Umbilical cord (tissue), 2 donors: ENCODE results near the gene TLK2. TPM values are rescaled to one million over a fixed set of nuclear protein-coding genes. Genes with fewer than 3 reads are reported as not detected.

Source experiments
- DNase-seq: peaks from one replicate; pipeline ENCODE4 v3.0.0-alpha.2; 2015; ENCODE audit warnings: low spot score
- total RNA-seq: library from RNA; depleted of rRNA; stranded (reverse); fragments of >200 nt; gene quantifications from one replicate; pipeline ENCODE4 v1.2.3, GENCODE V29; 2014; ENCODE audit warnings: low replicate concordance; ENCODE audit not compliant: insufficient read depth

The TLK2 gene
- total RNA-seq, 1 donor from 2014 or later = 56.3 TPM

GRCh38 chr17:62653826-62654761 lies 175.5 kb downstream of the TLK2 start:
- peak; percentile 91 for DNase-seq

DNA sequence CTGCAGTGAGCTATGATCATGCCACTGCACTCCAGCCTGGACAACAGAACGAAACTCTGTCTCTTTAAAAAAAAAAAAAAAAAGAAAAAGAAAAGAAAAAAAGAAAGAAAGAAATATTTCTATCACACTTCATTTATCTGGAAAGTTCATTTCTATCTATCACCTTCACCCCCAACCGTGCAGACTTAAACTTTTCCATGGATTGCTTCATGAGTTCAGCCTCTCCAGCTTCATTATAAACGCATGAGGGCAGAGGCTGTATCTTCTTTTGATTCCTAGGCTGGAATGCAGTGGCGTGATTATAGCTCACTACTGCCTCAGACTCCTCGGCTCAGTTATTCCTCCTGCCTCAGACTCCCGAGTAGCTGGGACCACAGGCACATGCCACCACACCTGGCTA lies 177.0 kb downstream of the TLK2 start:
- DNase-seq = no peak

- DNase-seq = no peak
Measured at GRCh38 chr17:62656446-62656845, 177.8 kb downstream of the TLK2 start.

DNA sequence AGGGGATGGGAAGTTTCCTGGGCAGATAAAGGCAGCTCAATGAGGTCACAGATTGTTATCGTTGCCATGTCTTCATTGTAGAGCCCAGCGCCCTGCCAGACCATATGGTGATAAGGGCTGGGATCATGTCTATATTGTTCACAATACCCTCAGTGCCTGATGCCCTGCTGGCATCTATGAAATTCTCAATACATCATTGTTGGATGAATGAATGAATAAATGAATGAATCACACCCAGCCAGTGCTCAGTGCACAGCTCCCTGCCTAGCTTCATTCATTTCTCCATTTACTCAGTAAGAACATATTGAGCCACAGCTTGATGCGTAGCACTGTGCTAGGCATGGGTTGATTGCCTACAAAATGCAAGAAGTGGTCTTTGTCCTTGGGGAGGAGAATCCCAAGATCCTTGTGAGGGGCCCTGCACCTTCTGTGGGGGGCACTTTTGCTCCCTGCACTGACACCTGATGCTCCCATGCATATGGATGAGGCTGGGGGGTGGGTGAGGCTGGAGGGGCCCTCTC lies 178.6 kb downstream of the TLK2 start:
- DNase-seq = no peak

GRCh38 chr17:62657690-62658089 lies 179.1 kb downstream of the TLK2 start:
- DNase-seq = no peak

- no peak for DNase-seq
Measured at GRCh38 chr17:62658136-62658920, 179.7 kb downstream of the TLK2 start.

DNA sequence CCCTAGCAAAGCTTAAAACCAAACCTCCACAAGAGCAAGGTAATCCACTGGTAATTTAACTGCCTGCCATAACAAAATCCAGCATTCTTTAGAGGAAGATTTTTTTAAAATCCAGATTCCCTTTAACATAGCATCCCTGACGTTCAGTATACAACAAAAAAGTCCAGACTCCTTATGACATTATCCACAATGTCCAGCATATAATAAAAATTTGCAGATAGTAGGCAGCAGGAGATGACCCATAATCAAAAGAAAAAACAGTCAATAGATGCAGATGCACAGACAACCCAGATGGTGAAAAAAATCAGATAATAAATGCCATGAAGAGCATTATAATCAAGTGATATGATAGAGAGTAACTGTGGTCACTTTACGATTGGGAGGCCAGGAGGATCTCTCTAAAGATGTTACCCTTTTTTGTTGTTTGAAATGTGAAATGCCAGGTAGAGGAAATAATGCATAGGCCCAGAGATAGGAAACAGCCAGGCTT lies 182.0 kb downstream of the TLK2 start:
- DNase-seq = no peak

- DNase-seq = no peak
Measured at GRCh38 chr17:62661337-62661736, 182.7 kb downstream of the TLK2 start.

GRCh38 chr17:62662855-62663254 lies 184.2 kb downstream of the TLK2 start:
- no peak for DNase-seq

Other genes starting within 250 kb of the TLK2 start
- 3.6 TPM for gene EFCAB3, start 98.3 kb upstream of the TLK2 start, total RNA-seq
- gene METTL2A, start 54.9 kb upstream of the TLK2 start, total RNA-seq = 29.4 TPM
- gene MRC2, start 148.8 kb downstream of the TLK2 start, total RNA-seq = 374 TPM